GM12874 (cell line): Measurements from ENCODE around the gene L3MBTL2.

Experiments
- CTCF ChIP-seq: IDR thresholded peaks from 2 replicates; pipeline ENCODE4 v1.5.1; 2011; ENCODE audit warnings: low read depth, mild to moderate bottlenecking, control low read depth, low read length, moderate library complexity; ENCODE audit not compliant: insufficient read depth

Gene L3MBTL2

GRCh38 chr22:41204992-41205900 lies at the start of gene L3MBTL2:
TSS of gene L3MBTL2 (plus strand) at chr22:41205312. CDS start at chr22:41205363, 51 bp downstream.
- TF ChIP-seq CTCF = no peak

- TF ChIP-seq CTCF = no peak
Observed at GRCh38 chr22:41157083-41157482, 48.0 kb upstream of the L3MBTL2 start.

DNA sequence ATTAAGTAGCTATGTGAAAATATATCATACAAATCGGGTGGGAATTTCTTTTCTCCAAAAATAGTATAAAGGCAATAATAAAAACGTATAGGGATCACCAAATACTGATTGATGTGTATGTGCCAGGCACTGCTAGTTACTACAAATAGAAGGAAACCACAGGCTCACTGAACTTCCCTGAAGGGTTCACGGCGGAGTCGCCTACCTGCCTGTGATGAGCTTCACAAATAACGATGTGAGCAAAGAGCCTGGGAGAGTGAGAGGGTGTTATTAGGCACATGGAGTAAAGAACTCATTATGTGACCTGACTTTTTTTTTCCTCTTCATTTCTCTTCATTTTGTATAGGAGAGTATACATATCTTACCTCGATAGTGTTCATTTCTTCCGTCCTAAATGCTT lies 36.0 kb upstream of the L3MBTL2 start:
- TF ChIP-seq CTCF = no peak

DNA sequence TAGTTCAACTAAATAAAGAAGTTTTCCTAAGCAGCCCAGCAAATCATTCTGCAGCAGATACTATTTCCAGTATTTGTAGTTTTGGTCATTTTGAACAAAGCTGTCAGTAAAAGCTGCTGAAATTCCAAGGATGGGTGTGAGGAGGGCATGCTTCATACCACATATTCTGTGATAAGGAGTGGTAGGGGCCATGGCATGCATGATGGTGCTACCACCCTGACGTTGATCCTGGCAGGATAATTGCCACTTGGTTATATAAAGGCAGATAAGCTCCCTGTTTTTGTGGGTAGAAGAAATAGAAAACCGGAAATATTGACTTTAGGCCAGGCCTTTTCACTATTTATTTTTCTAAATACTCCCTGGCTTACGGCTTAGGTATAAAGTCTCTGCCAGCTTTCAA lies 33.1 kb upstream of the L3MBTL2 start:
- no peak for TF ChIP-seq CTCF

DNA sequence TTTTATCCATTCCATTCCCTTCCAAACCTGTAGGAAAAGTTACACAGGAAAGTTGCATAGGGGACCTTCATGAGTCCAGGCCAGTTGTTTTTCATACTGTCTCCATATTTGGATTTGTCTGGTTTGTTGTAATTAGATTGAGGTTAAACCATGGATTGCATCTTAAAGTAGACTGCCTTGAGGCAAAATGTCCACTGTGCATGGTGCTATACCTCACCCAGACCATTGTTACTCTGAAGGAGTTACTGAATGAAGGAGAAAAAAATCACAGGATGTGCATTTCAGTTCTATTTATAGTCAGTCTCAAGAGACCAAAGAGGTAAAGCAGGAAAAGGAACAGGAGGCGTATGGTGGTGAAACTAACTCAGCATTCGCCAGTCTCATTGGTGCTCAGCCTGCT lies 29.6 kb upstream of the L3MBTL2 start:
- TF ChIP-seq CTCF = no peak

GRCh38 chr22:41177040-41177621 lies 28.0 kb upstream of the L3MBTL2 start:
- no peak for TF ChIP-seq CTCF

DNA sequence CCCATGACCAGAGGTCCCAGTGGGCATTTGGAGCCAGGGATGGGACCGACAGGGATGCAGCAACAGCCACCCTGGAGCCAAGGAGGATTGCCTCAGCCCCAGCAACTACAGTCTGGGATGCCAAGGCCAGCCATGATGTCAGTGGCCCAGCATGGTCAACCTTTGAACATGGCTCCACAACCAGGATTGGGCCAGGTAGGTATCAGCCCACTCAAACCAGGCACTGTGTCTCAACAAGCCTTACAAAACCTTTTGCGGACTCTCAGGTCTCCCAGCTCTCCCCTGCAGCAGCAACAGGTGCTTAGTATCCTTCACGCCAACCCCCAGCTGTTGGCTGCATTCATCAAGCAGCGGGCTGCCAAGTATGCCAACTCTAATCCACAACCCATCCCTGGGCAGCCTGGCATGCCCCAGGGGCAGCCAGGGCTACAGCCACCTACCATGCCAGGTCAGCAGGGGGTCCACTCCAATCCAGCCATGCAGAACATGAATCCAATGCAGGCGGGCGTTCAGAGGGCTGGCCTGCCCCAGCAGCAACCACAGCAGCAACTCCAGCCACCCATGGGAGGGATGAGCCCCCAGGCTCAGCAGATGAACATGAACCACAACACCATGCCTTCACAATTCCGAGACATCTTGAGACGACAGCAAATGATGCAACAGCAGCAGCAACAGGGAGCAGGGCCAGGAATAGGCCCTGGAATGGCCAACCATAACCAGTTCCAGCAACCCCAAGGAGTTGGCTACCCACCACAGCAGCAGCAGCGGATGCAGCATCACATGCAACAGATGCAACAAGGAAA lies 27.3 kb upstream of the L3MBTL2 start:
- no peak for TF ChIP-seq CTCF
